K562 (cell line): ENCODE results near the gene CHRNA9. TPM values are rescaled to one million over a fixed set of nuclear protein-coding genes. Genes with fewer than 3 reads are reported as not detected.
A peak's percentile ranks its signal among the peaks of the same experiment; 100 is the strongest.

Experiments used
- ATAC-seq: fragments of 200-7000 bp; cut with Tn5 transposase; 3 replicates; pipeline ENCODE4 v1.9.1; 2020; ENCODE audit warnings: moderate library complexity
- BruUV-seq: library from RNA; stranded (reverse); fragments of 400-500 nt; replicated peaks from 2 replicates; lab custom pipeline; 2021; lab: Mats Ljungman, UMichigan
- CTCF ChIA-PET: fragments of 300-600 bp; formaldehyde crosslinking; extraction: SDS; loops from one replicate; lab custom pipeline; 2021; ENCODE audit warnings: low intra/inter-chr PET ratio; lab: Yijun Ruan, JAX
- POLR2A ChIA-PET: fragments of 300-600, 350-650 bp; sonication (Branson Sonifier 250); formaldehyde crosslinking; extraction: SDS; loops from one replicate; lab custom pipeline; 2021; ENCODE audit warnings: antibody characterized with exemption, inconsistent platforms; lab: Yijun Ruan, JAX
- DNase-seq, 4 experiments: peaks; one replicate each; pipeline versions ENCODE4 v3.0.0 to v3.0.0-alpha.2; 2011 to 2018; ENCODE audit warnings: low spot score in 3 of 4, mixed read lengths in 3 of 4; ENCODE audit errors: extremely low read depth in 1 of 4
- FAIRE-seq: peaks from 2 replicates; lab custom pipeline; 2011; peaks lifted over from hg19 to GRCh38; lab: Jason Lieb, UNC
- H2AFZ ChIP-seq: 2 replicates; pipeline ENCODE4 v1.6.0; 2011; ENCODE audit warnings: low read depth, low read length, control low read depth, inconsistent platforms
- H3K27ac ChIP-seq: fragments of 200-600 bp; 3 replicates; pipeline ENCODE4 v1.8.0; 2011; ENCODE audit warnings: low read depth, mild to moderate bottlenecking, control low read depth, inconsistent platforms, low read length, moderate library complexity, mixed read lengths; ENCODE audit errors: extremely low read depth
- H3K27me3 ChIP-seq, 2 experiments: fragments of 300-600 bp in 1 of 2; 2 replicates in 1 of 2; 3 replicates in 1 of 2; pipeline versions ENCODE4 v1.6.0 to v1.8.0; 2011; ENCODE audit warnings: inconsistent platforms in 2 of 2, low read length in 2 of 2, mild to moderate bottlenecking in 1 of 2, mixed read lengths in 1 of 2, moderate library complexity in 1 of 2; ENCODE audit not compliant: control insufficient read depth in 2 of 2, insufficient read depth in 2 of 2
- H3K36me3 ChIP-seq: fragments of 300-600 bp; 3 replicates; pipeline ENCODE4 v1.8.0; 2011; ENCODE audit warnings: mild to moderate bottlenecking, low read length, inconsistent platforms; ENCODE audit not compliant: control insufficient read depth, insufficient read depth
- H3K4me1 ChIP-seq, 2 experiments: fragments of 200-600 bp in 1 of 2; replicated peaks in 1 of 2; 2 replicates in 1 of 2; 3 replicates in 1 of 2; pipeline versions ENCODE4 v1.5.1 to v1.8.0; 2011; ENCODE audit warnings: inconsistent platforms in 2 of 2, low read length in 2 of 2, mild to moderate bottlenecking in 1 of 2, mixed read lengths in 1 of 2, moderate library complexity in 1 of 2; ENCODE audit not compliant: control insufficient read depth in 2 of 2, insufficient read depth in 2 of 2
- H3K4me2 ChIP-seq: 2 replicates; pipeline ENCODE4 v1.6.1; 2011; ENCODE audit warnings: low read length, control low read depth, inconsistent platforms, mixed read lengths; ENCODE audit not compliant: insufficient read depth
- H3K4me3 ChIP-seq: fragments of 200-600 bp; sonication (generic), shearing (Covaris generic); 2 replicates; pipeline ENCODE4 v1.5.1; 2016; ENCODE audit warnings: control low read depth, inconsistent platforms
- H3K79me2 ChIP-seq: fragments of 200-600 bp; 3 replicates; pipeline ENCODE4 v1.8.0; 2011; ENCODE audit warnings: low read length, inconsistent platforms; ENCODE audit not compliant: control insufficient read depth, insufficient read depth
- H3K9ac ChIP-seq, 2 experiments: 2 replicates each; pipeline versions ENCODE4 v1.6.0 to v1.6.1; 2011; ENCODE audit warnings: low read depth in 2 of 2, low read length in 2 of 2, control low read depth in 1 of 2, inconsistent platforms in 1 of 2, mild to moderate bottlenecking in 1 of 2, mixed read lengths in 1 of 2; ENCODE audit not compliant: insufficient read depth in 1 of 2
- H3K9me1 ChIP-seq: one replicate; pipeline ENCODE4 v1.6.0; 2011; ENCODE audit warnings: inconsistent platforms, mild to moderate bottlenecking, low read length, moderate library complexity; ENCODE audit not compliant: control insufficient read depth, insufficient read depth
- H3K9me3 ChIP-seq: replicated peaks from 2 replicates; pipeline ENCODE4 v1.5.1; 2011; ENCODE audit warnings: low read depth, low read length, inconsistent platforms; ENCODE audit not compliant: control insufficient read depth, insufficient read depth
- H4K20me1 ChIP-seq: replicated peaks from 2 replicates; pipeline ENCODE4 v1.6.1; 2011; ENCODE audit warnings: low read length, inconsistent platforms, mixed read lengths; ENCODE audit not compliant: control insufficient read depth, insufficient read depth
- DDX20 ChIP-seq: fragments of 450-650 bp; IDR thresholded peaks from 2 replicates; pipeline ENCODE4 v1.6.1; 2016; ENCODE audit warnings: missing genetic modification characterization, low read depth, mild to moderate bottlenecking, missing compliant biosample characterization, moderate library complexity
- ETV6 ChIP-seq, 3 experiments: fragments of 150-350 bp in 1 of 3; sonication (generic) in 1 of 3; formaldehyde crosslinking in 1 of 3; IDR thresholded peaks; 2 replicates each; pipeline versions ENCODE4 v1.6.1 to v1.8.0; 2014 to 2022; ENCODE audit warnings: borderline replicate concordance in 2 of 3, low read depth in 2 of 3, antibody characterized with exemption in 1 of 3, low read length in 1 of 3, mild to moderate bottlenecking in 1 of 3, missing genetic modification reagents in 1 of 3
- RBM15 ChIP-seq: fragments of 200-400 bp; formaldehyde crosslinking; IDR thresholded peaks from 2 replicates; pipeline ENCODE4 v1.6.1; 2018; ENCODE audit warnings: mild to moderate bottlenecking, low read length, moderate library complexity; ENCODE audit not compliant: insufficient read depth
- SAP30 ChIP-seq: fragments of 200-600 bp; sonication (generic); IDR thresholded peaks from 2 replicates; pipeline ENCODE4 v1.6.1; 2012; ENCODE audit warnings: borderline replicate concordance, low read depth, mild to moderate bottlenecking, moderate library complexity, low read length, control low read depth, inconsistent platforms; ENCODE audit not compliant: insufficient read depth, poor library complexity, severe bottlenecking
- SMARCC2 ChIP-seq: fragments of 450-650 bp; IDR thresholded peaks from 2 replicates; pipeline ENCODE4 v1.6.1; 2017; ENCODE audit warnings: antibody characterized with exemption, moderate library complexity, mild to moderate bottlenecking, low read depth
- SPI1 ChIP-seq: IDR thresholded peaks from 2 replicates; pipeline ENCODE4 v1.6.1; 2011; ENCODE audit warnings: low read depth, low read length, control low read depth, borderline replicate concordance
- TCF15 ChIP-seq: fragments of 250-450 bp; sonication (Bioruptor Pico); IDR thresholded peaks from 2 replicates; pipeline ENCODE4 v1.8.0; 2022; ENCODE audit warnings: moderate library complexity, mild to moderate bottlenecking, inconsistent platforms
- ZBED1 ChIP-seq: IDR thresholded peaks from 2 replicates; pipeline ENCODE4 v1.6.1; 2014
- ZNF134 ChIP-seq: fragments of 250-450 bp; sonication (Bioruptor Pico); conservative IDR thresholded peaks from 2 replicates; pipeline ENCODE4 v1.4.0; 2020
- ZNF384 ChIP-seq: IDR thresholded peaks from 2 replicates; pipeline ENCODE4 v1.6.1; 2012; ENCODE audit warnings: low read depth, low read length, improper control_type of control experiment
- ZNF551 ChIP-seq: fragments of 250-450 bp; sonication (Bioruptor Pico); IDR thresholded peaks from 2 replicates; pipeline ENCODE4 v1.5.0; 2021; ENCODE audit warnings: mild to moderate bottlenecking, moderate library complexity
- ZNF778 ChIP-seq: fragments of 450-650 bp; formaldehyde crosslinking; IDR thresholded peaks from 2 replicates; pipeline ENCODE4 v1.4.0; 2020; ENCODE audit warnings: mild to moderate bottlenecking, moderate library complexity
- WGBS: fragments of 100-300 bp; shearing (Covaris generic); methylation state at CpG from one replicate; pipeline ENCODE4 v1.1.6; 2016; ENCODE audit warnings: low coverage, mixed read lengths; ENCODE audit not compliant: insufficient coverage; ENCODE audit errors: missing lambda C conversion rate; 5-methylcytosine and 5-hydroxymethylcytosine counted together
- in situ Hi-C: fragments of 300-500 bp; cut with MboI; formaldehyde crosslinking; loops from 4 replicates; pipeline ENCODE4 v1.15.0; 2018; ENCODE audit warnings: inconsistent platforms, mixed read lengths
- intact Hi-C: fragments of 100-400 bp; cut with micrococcal nuclease; formaldehyde crosslinking; loops from 2 replicates; pipeline ENCODE4 v1.14.2; 2022
- polyA plus RNA-seq, 8 experiments: library from polyadenylated mRNA; depleted of rRNA in 4 of 8; stranded (reverse) in 5 of 8; unstranded in 3 of 8; fragments of >200 nt; fragmentation: Nextera tagmentation in 2 of 8; fragmentation: Illumina TruSeq in 1 of 8; extraction: Ambion mirVana in 2 of 8; extraction: Trizol in 1 of 8; gene quantifications; 2 replicates each; pipeline versions ENCODE4 v1.2.1 to v1.2.3, GENCODE V29; 2011 to 2014; ENCODE audit warnings: inconsistent platforms in 1 of 8, missing spikeins in 1 of 8
- total RNA-seq, 7 experiments: library from RNA; depleted of rRNA in 6 of 7; stranded (reverse); fragments of >200 nt in 6 of 7; fragmentation: Illumina TruSeq in 2 of 7; extraction: Trizol in 2 of 7; gene quantifications; 2 replicates each; pipeline versions ENCODE4 v1.2.1 to v1.2.3, GENCODE V29; 2011 to 2021; ENCODE audit warnings: low replicate concordance in 1 of 7

Gene CHRNA9
- total and polyA plus RNA-seq, 9 of the 15 experiments (the other 6 are each of a cell fraction or from before 2014, with no cell fraction given): not detected

- TF ChIP-seq RBM15: no peak
- TF ChIP-seq ZNF551 (CRISPR knock-in tag): no peak
- no peak for TF ChIP-seq ZBED1
Measured at GRCh38 chr4:40334591-40335524, at the start of gene CHRNA9 (continued).

GRCh38 chr4:40285692-40286091, 49.4 kb upstream of the CHRNA9 start:
- ATAC-seq (no peak), FAIRE-seq (no peak), DNase-seq (no peak)
- no peaks in the 10 kb centered on the region for H3K9me3 ChIP-seq
- ChIA-PET POLR2A (no interaction called here), CTCF (no interaction called here)
- 0 out of 4 replicates have a peak overlapping the region, but pooled peaks of 1 of the 2 experiments have one; percentile 55 for H3K9ac ChIP-seq
- no peak overlapping the region for H3K27ac ChIP-seq
- no peak overlapping the region for H2AFZ ChIP-seq
- WGBS: 66% methylated on average over 4 of the region's 5 CpGs
- H3K36me3 ChIP-seq: no peaks in the 10 kb centered on the region
- TF ChIP-seq ZNF778: no peak
- TF ChIP-seq ZNF134 (CRISPR knock-in tag): no peak
- TF ChIP-seq SMARCC2: no peak
- TF ChIP-seq ZNF384: no peak
- TF ChIP-seq SPI1: peak; percentile 52; the same call in 1 of the 2 replicates
- TF ChIP-seq SAP30: no peak
- no peak for TF ChIP-seq ETV6 (IDR thresholded peaks at IDR 0.05; ENCODE audit: borderline replicate concordance in 1 of 2, low read depth in 2 of 2, low read length in 1 of 2)
- TF ChIP-seq ETV6 (CRISPR knock-in tag; IDR thresholded peaks at IDR 0.05; ENCODE audit: borderline replicate concordance): no peak
- TF ChIP-seq DDX20 (tag): no peak
- TF ChIP-seq TCF15: no peak
- in situ Hi-C loops: no loop called here
- intact Hi-C loops: no loop called here
- no peaks in the 10 kb centered on the region for H4K20me1 ChIP-seq
- no peaks in the 10 kb centered on the region for H3K27me3 ChIP-seq
- no peaks in the 10 kb centered on the region for H3K79me2 ChIP-seq
- no TSS peak for BruUV-seq
- H3K4me3 ChIP-seq: no peak overlapping the region
- no peak overlapping the region for H3K4me2 ChIP-seq
- no peaks in the 10 kb centered on the region for H3K9me1 ChIP-seq
- H3K4me1 ChIP-seq: peaks cover 11 to 13% of the 10 kb centered on the region in 2 experiments
